GM21515 (cell line): ENCODE data around the gene FAXC.
"Not testable (repeated sequence)": the region's sequence is repeated elsewhere in the genome, so short reads cannot be mapped to it uniquely, and the experiment has no call there.

ENCODE experiments used
- ATAC-seq: cut with Tn5 transposase; IDR thresholded peaks from one replicate; pipeline ENCODE4 v1.9.1; 2021; ENCODE audit not compliant: unreplicated experiment

Gene FAXC

GRCh38 chr6:99287523-99287922 is 62.0 kb downstream of the FAXC start:
- no peak for ATAC-seq

GRCh38 chr6:99285881-99286280 is 63.6 kb downstream of the FAXC start:
- ATAC-seq = no peak

DNA sequence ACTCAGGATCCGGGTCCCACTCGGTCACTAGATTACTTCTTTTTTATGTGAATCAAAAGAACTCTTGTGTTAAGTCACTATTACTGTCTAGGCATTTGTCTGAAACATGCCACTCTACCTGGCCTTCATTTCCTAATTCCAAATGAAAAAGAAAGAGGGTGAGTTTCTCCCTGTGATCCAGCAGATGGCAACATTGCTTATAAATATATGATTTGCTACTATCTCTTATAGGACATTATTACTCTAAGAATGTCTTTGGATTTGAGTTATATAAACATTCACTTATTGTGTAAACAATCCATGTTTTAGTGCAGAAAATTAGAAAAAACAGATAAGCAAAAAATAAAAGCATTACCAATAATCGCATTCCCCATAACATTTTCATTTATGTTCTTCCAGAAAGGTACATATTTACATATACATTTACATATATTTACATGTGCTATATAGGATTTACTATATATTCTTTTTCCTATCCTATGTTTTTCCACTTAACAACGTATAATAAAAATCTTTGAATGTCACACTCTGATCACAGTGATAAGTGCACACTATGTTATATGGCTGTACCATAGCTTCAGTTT is 66.9 kb downstream of the FAXC start:
- no peak for ATAC-seq

- ATAC-seq = no peak
Measured at GRCh38 chr6:99276747-99277146, 72.7 kb downstream of the FAXC start.

DNA sequence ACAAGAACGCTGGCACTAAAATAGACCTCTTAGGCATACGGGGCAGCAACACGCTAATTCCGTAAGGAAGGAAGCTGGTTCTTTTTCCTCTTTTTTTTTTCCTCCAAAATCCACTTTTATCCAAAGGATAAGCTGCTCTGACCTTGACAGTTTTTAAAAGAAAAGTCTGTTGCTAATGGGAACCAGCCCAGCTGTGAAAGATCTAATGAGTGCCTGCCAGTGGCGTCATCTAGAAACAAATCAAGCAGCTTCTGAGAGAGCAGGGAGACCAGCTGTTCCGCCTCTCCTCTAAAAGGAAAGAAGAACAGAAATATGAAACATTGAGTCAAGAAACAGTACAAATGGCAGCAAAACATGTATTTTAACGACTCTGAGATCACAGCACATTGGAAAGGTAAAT is 78.6 kb downstream of the FAXC start:
- ATAC-seq = no peak

- no peak for ATAC-seq
Measured at GRCh38 chr6:99270030-99270429, 79.4 kb downstream of the FAXC start.

- no peak for ATAC-seq
Measured at GRCh38 chr6:99269207-99269606, 80.3 kb downstream of the FAXC start.

DNA sequence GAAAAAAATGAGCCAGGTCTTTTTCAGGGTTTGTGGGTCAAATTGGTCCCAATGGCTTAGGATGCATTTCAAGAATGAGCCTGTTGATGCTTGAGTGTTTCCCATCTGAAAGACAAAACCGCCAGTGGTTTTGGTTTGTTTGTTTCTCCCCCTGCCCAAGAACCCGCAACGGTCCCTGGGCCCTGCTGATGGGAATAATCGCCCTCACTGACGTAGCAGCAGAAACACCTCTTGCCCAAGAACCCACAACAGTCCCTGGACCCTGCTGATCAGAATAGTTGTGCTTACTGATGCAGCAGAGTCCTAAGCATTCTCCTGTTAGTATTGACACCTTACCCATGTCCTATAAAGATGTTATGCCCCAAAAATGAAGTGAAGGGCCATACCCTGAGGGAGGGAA is 82.5 kb downstream of the FAXC start:
- not testable (repeated sequence) for ATAC-seq

DNA sequence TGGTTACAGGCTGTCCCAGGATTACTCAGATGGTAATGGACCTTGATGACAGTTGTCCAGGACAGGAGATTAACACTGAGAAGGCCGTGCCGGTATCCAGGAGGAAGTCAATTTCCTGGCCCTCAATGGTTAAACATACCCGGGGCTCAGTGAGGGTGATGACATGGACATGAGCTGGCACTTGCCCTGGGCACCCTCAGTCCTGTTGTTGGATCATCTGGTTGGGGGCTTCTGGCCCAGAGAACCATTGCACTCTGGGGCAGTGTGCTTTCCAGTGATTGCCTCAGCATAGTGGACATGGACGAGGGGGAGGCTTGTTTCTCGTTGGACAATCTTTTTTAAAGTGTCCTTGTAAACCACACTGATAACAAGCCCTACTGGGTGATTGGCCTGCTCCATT is 84.0 kb downstream of the FAXC start:
- ATAC-seq = not testable (repeated sequence)

DNA sequence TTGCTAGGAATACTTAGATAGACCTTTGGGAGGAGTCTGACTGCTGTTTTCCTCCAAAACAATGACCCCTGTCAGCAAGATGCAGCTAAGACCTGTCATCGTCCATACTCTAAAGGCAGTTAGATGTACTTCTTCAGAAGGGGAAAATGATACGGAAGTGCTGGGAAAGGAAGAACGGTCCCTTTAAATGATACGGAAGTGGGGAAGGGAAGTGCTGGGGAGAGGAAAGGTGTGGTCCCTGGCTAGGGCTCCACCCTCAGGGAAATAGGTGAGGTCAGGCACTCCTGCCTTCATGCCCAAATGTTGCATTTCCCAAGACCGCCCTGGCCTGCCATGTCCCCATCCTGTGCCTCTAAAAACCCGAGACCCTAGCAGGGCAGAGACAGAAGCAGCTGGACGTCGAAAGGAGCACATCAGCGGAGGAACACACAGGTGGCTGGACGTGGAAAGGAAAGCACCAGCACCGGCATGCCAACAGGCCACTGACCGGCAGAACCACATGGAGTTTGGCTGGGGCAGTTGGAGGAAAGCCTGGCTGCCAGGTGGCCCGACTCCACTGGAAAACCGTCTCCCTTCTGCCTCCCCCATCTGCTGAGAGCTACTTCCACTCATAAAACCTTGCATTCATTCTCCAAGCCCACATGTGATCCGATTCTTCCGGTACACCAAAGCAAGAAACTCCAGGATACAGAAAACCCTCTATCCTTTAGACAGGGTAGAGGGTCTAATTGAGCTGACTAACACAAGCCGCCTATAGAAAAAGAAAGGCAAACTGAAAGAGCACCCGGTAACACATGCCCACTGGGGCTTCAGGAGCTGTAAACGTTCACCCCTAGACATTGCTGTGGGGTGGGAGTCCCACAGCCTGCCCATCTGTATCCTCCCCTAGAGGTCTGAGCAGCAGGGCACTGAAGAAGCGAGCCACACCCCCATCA is 94.6 kb downstream of the FAXC start:
- no peak for ATAC-seq

DNA sequence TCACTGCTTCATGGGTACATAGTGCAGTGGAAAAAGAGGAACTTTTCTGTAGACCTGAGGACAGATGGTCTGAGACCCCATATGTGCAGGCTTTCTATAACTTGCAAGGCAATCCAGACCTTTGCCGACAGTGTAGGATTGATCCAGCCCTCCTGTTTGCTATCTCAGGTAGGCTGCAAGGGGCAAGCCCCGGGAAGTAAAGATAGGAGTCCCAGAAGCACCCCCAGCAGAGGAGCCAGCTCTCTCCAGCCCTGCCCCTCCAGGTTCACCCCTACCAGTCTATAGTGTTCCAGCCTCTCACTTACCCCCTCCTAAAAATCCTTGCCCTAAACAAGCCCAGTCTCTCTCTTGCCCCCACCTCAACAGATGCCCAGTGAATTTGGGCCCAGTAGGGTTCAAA is 96.2 kb downstream of the FAXC start:
- ATAC-seq = no peak

DNA sequence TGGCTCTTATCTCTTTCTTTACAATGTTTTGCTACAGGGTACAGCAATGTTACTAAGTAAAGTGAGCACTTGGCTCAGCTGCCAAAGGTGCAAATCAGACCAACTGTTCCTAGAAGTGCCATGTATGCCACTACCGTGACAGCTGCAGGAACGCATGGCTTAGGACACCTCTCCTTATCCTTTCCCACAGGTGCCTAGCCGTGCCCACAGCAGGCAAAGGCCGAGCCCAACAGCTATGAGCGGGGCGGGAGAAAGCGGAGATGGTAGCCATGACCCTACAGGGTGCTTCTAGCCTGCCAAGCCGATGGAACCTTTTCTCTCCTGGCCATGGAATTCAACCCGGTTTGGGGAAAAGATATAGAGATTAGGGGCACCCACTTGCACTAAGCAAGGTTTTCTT is 97.1 kb downstream of the FAXC start:
- ATAC-seq = no peak

- ATAC-seq = no peak
Measured at GRCh38 chr6:99250476-99250875, 99.0 kb downstream of the FAXC start.

DNA sequence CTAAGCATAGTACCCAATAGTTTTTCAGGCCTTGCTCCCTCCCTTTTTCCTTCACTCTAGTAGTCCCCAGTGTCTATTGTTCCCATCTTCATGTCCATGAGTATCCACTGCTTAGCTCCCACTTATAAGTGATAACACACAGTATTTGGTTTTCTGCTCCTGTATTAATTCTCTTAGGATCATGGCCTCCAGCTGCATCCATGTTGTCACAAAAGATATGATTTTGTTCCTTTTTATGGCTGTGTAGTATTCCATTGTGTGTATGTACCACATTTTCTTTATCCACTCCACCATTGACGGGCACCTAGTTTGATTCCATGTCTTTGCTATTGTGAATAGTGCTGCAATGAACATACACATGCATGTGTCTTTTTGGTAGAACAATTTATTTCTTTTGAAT is 102.9 kb downstream of the FAXC start:
- no peak for ATAC-seq

DNA sequence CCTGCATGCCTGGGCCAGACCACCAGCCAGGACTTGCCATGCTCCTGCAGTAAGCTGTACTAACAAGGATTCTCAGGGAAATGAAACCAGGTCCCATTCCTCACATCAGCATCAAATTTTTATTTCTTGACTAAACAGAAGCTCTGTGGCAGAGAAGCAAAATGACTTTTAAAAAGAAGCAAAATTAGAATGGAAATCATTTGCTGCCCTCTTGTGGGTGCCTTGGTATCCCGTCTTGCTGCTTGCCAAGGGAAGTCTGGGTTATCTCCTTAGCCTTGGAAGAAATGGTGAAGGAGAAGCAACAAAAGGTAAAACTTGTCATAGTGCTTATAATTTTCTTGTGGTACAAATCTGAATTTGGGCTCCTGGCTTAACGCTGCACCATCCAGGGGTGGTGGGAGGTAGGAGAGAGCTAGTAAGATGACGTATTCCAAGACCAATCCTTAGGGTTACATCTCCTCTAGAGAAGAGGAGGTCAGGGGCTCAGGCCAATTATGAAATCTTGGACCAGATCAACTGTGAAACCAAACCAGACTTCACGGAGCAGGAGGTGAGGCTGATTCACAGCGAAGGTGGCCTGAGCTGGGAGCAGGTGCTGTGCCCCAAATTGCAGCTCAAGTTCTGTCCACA is 107.5 kb downstream of the FAXC start:
- ATAC-seq = no peak

DNA sequence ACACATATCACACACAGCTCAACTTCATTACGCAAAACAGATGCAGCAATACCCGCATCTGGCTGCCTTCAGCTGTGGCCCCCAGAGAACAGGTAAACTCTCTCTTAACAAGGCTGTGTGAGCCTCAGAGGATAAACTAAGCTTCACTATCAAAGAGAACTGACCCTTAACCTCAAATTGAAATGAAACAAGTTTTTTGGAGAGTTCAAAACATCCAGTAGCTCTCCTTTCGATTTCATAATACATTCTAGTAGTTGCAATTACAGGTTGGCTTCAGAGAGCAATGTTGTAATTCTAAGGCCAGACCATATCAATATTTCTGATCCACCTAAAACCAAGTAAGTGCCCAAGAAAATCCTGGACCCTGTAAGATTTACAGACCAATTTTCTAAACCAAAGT is 113.5 kb downstream of the FAXC start:
- ATAC-seq = no peak

- ATAC-seq = no peak
Measured at GRCh38 chr6:99233219-99233618, 116.3 kb downstream of the FAXC start.

DNA sequence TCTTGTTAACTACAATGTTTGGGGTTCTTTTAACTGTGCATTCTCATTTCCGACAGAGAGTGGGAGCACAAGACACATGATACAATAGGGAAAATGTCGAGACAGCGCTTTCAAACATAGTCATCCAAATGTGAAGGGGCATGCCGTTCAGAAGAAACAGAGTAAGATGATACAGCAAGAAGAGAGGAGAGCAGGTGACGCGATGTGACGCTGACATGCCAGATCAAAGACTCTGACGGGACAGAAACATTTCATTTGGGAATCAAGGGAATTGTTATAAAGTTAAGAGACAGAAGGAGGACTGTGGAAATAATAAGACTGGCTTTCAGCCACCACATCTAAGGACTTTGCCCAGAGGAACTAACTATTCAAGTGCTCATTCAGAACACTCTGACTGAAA is 117.4 kb downstream of the FAXC start:
- ATAC-seq = no peak

DNA sequence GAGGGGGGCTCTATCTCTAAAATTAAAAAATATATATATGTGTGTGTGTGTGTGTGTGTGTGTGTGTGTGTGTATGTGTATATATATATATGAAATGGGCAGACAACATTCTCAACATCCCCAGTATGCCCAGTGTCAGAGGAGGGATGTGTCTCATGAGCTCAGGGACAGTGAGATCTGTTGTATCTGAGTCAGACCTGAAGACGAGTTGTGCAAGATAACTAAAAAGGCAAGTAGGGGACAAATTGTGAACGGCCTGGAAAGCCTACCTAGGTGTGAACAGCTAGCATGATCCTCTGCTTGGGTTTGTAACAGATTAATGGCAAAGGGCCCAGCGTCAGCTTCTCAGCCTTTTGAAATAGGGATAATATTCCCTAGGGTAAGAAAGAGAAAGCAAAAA is 124.3 kb downstream of the FAXC start:
- no peak for ATAC-seq
